ENCODE results near the gene SAFB.

DNA sequence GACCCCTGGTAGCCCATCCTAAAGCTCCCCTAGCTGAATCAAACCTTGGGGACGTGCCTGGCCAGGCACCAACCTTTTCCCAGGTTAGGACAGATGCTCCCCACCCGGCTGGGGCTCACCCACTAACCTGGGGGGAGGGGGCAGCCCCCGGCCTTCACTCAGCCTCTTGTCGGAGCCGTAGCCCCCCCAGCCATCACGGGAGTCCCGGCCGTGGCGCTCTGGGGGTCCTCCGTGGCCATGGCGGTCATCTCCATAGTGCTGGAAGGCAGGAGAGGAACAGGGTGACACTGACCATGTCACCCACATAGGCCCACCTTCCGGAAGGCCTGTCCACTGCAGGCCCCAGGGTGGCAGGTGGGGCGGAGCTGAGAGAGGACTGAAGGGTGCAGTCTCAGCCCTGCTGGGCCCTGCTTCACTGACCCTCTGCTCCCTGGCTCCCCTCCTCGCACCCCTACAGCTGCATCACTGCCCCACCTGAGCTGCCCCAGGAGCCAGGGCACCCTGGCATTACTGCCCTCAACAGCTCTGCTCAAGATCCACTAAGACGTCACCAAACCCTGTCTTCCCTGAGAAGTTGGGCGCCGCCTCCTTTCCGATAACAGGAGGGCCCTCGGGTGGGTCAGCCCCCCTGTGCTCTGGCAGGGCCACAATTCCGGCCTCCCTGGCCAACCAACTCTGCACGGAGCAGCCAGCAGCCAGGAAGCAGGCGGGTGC lies 32.6 kb upstream of the SAFB start:
- TF ChIP-seq CTCF (IDR thresholded peaks at IDR 0.05) (no peak), ZFX (IDR thresholded peaks at IDR 0.05; ENCODE audit: borderline replicate concordance) (no peak)
